ENCODE data around the gene HMGCS2.

- TF ChIP-seq ZNF513 (tag by site-specific recombination; IDR thresholded peaks at IDR 0.05) (no peak), ZNF580 (tag by site-specific recombination; IDR thresholded peaks at IDR 0.05) (no peak), ZFP37 (tag by site-specific recombination; IDR thresholded peaks at IDR 0.05) (no peak), CTCF (tag by site-specific recombination; IDR thresholded peaks at IDR 0.05) (no peak), TCF7L2 (IDR thresholded peaks at IDR 0.05; ENCODE audit: borderline replicate concordance, low read depth, low read length) (no peak)
Observed at GRCh38 chr1:119724611-119725218, 44.0 kb downstream of the HMGCS2 start.
